Natural killer cell treated with Interleukin-12 subunit alpha and Interleukin-12 subunit beta and Interleukin-15 and Interleukin-18, amount 100 ng/mL, for 72 hours (primary cell): ENCODE measurements around the gene SLC43A1. TPM values are rescaled to one million over a fixed set of nuclear protein-coding genes. Genes with fewer than 3 reads are reported as not detected.

Experiments used
- ATAC-seq, 2 donors: fragments of 150-1000 bp; cut with Tn5 transposase in 1 of 2; sonication (Bioruptor Pico), chemical (Tn5 transposase) in 1 of 2; 2 replicates each; pipeline ENCODE4 v1.10.0; 2021
- DNase-seq: peaks from one replicate; pipeline ENCODE4 v3.0.0; 2022; ENCODE audit warnings: low spot score
- H3K27ac Mint-ChIP-seq, 2 donors: 1 replicate in 1 of 2; 2 replicates in 1 of 2; pipeline ENCODE4 v1.8.0; 2022; ENCODE audit warnings: mixed read lengths in 2 of 2, mild to moderate bottlenecking in 1 of 2, moderate library complexity in 1 of 2
- H3K27me3 Mint-ChIP-seq, 2 donors: 1 replicate in 1 of 2; 2 replicates in 1 of 2; pipeline ENCODE4 v1.8.0; 2022; ENCODE audit warnings: mixed read lengths in 2 of 2
- H3K36me3 Mint-ChIP-seq: one replicate; pipeline ENCODE4 v1.8.0; 2022; ENCODE audit warnings: mixed read lengths
- H3K4me1 Mint-ChIP-seq, 2 donors: 1 replicate in 1 of 2; 2 replicates in 1 of 2; pipeline ENCODE4 v1.8.0; 2022; ENCODE audit warnings: low read depth in 2 of 2, mixed read lengths in 2 of 2, mild to moderate bottlenecking in 1 of 2
- H3K4me3 Mint-ChIP-seq: one replicate; pipeline ENCODE4 v1.8.0; 2022; ENCODE audit warnings: mixed read lengths
- H3K9me3 Mint-ChIP-seq: 2 replicates; pipeline ENCODE4 v1.8.0; 2022; ENCODE audit warnings: mixed read lengths
- total RNA-seq, 2 donors: library from RNA; stranded (reverse); gene quantifications; one replicate each; pipeline ENCODE4 v1.2.3, GENCODE V29; 2022

SLC43A1 gene
- total RNA-seq, 2 donors from 2014 or later: 4.2 to 16.5 TPM

- peak; percentile 37 to 47 for ATAC-seq
- no peaks in the 10 kb centered on the region for H3K36me3 Mint-ChIP-seq
- H3K9me3 Mint-ChIP-seq: no peaks in the 10 kb centered on the region
- peak overlapping the region in 1 of 2 donors; percentile 9 for H3K27ac Mint-ChIP-seq
- peaks cover 13 to 20% of the 10 kb centered on the region in 2 donors for H3K4me1 Mint-ChIP-seq
- DNase-seq: no peak
- H3K4me3 Mint-ChIP-seq: peak overlapping the region; percentile 87
- H3K27me3 Mint-ChIP-seq: peaks cover 0 to 5% of the 10 kb centered on the region in 2 donors
These were observed 1.5 kb downstream of the SLC43A1 start for GRCh38 chr11:57513911-57514537.

GRCh38 chr11:57513452-57513795 lies 2.1 kb downstream of the SLC43A1 start:
- Mint-ChIP-seq H3K27me3 (no peaks in the 10 kb centered on the region), H3K4me1 (peaks cover 13 to 20% of the 10 kb centered on the region in 2 donors), H3K27ac (no peak overlapping the region), H3K4me3 (peak overlapping the region; percentile 56), H3K36me3 (no peaks in the 10 kb centered on the region), H3K9me3 (no peaks in the 10 kb centered on the region)
- DNase-seq (no peak), ATAC-seq (no peak)

GRCh38 chr11:57512646-57513451 lies 2.7 kb downstream of the SLC43A1 start:
- Mint-ChIP-seq H3K27ac (no peak overlapping the region), H3K4me3 (no peak overlapping the region), H3K9me3 (no peaks in the 10 kb centered on the region), H3K36me3 (no peaks in the 10 kb centered on the region), H3K27me3 (no peaks in the 10 kb centered on the region), H3K4me1 (peaks cover 13 to 20% of the 10 kb centered on the region in 2 donors)
- ATAC-seq: no peak
- DNase-seq: no peak

- DNase-seq: no peak
- peaks cover 13 to 20% of the 10 kb centered on the region in 2 donors for H3K4me1 Mint-ChIP-seq
- H3K9me3 Mint-ChIP-seq: no peaks in the 10 kb centered on the region
- H3K36me3 Mint-ChIP-seq: no peaks in the 10 kb centered on the region
- ATAC-seq: no peak
- H3K27me3 Mint-ChIP-seq: no peaks in the 10 kb centered on the region
- H3K27ac Mint-ChIP-seq: peak overlapping the region in 1 of 2 donors; percentile 69
- no peak overlapping the region for H3K4me3 Mint-ChIP-seq
These were observed 3.6 kb downstream of the SLC43A1 start for GRCh38 chr11:57511741-57512430.

GRCh38 chr11:57508341-57509170 lies 6.9 kb downstream of the SLC43A1 start:
- DNase-seq (no peak), ATAC-seq (no peak)
- Mint-ChIP-seq H3K9me3 (no peaks in the 10 kb centered on the region), H3K4me3 (no peak overlapping the region), H3K4me1 (peaks cover 7 to 10% of the 10 kb centered on the region in 2 donors), H3K27me3 (no peaks in the 10 kb centered on the region), H3K27ac (no peak overlapping the region), H3K36me3 (no peaks in the 10 kb centered on the region)

GRCh38 chr11:57506522-57506921 lies 9.0 kb downstream of the SLC43A1 start:
- Mint-ChIP-seq H3K4me3 (no peak overlapping the region), H3K9me3 (no peaks in the 10 kb centered on the region), H3K27me3 (no peaks in the 10 kb centered on the region), H3K4me1 (peaks cover 1 to 3% of the 10 kb centered on the region in 2 donors), H3K27ac (no peak overlapping the region), H3K36me3 (no peaks in the 10 kb centered on the region)
- DNase-seq (no peak), ATAC-seq (no peak)

- H3K9me3 Mint-ChIP-seq: no peaks in the 10 kb centered on the region
- no peaks in the 10 kb centered on the region for H3K36me3 Mint-ChIP-seq
- H3K27ac Mint-ChIP-seq: no peak overlapping the region
- no peak for ATAC-seq
- no peak overlapping the region for H3K4me3 Mint-ChIP-seq
- H3K4me1 Mint-ChIP-seq: peaks cover 6 to 10% of the 10 kb centered on the region in 2 donors
- H3K27me3 Mint-ChIP-seq: no peaks in the 10 kb centered on the region
- DNase-seq: no peak
These were observed 11.0 kb downstream of the SLC43A1 start for GRCh38 chr11:57504511-57504910.

- no peaks in the 10 kb centered on the region for H3K9me3 Mint-ChIP-seq
- no peaks in the 10 kb centered on the region for H3K36me3 Mint-ChIP-seq
- no peak overlapping the region for H3K27ac Mint-ChIP-seq
- DNase-seq: no peak
- peaks cover 6 to 7% of the 10 kb centered on the region in 2 donors for H3K4me1 Mint-ChIP-seq
- no peak overlapping the region for H3K4me3 Mint-ChIP-seq
- H3K27me3 Mint-ChIP-seq: no peaks in the 10 kb centered on the region
- ATAC-seq: no peak
These were observed 12.6 kb downstream of the SLC43A1 start for GRCh38 chr11:57502870-57503269.

- ATAC-seq: no peak
- Mint-ChIP-seq H3K27ac (no peak overlapping the region), H3K9me3 (no peaks in the 10 kb centered on the region), H3K27me3 (no peaks in the 10 kb centered on the region), H3K36me3 (no peaks in the 10 kb centered on the region), H3K4me1 (peaks cover 6 to 7% of the 10 kb centered on the region in 2 donors), H3K4me3 (no peak overlapping the region)
- DNase-seq: no peak
These were observed 13.1 kb downstream of the SLC43A1 start for GRCh38 chr11:57502376-57502775.

GRCh38 chr11:57501953-57502352 lies 13.5 kb downstream of the SLC43A1 start:
- no peak overlapping the region for H3K4me3 Mint-ChIP-seq
- H3K27ac Mint-ChIP-seq: no peak overlapping the region
- no peaks in the 10 kb centered on the region for H3K36me3 Mint-ChIP-seq
- no peaks in the 10 kb centered on the region for H3K27me3 Mint-ChIP-seq
- ATAC-seq (no peak), DNase-seq (no peak)
- H3K9me3 Mint-ChIP-seq: no peaks in the 10 kb centered on the region
- peaks cover 6 to 7% of the 10 kb centered on the region in 2 donors for H3K4me1 Mint-ChIP-seq

GRCh38 chr11:57500926-57501325 lies 14.6 kb downstream of the SLC43A1 start:
- Mint-ChIP-seq H3K4me1 (peaks cover 6 to 7% of the 10 kb centered on the region in 2 donors), H3K27me3 (no peaks in the 10 kb centered on the region), H3K9me3 (no peaks in the 10 kb centered on the region), H3K4me3 (no peak overlapping the region), H3K36me3 (no peaks in the 10 kb centered on the region), H3K27ac (peak overlapping the region in 1 of 2 donors; percentile 4)
- DNase-seq: no peak
- no peak for ATAC-seq

GRCh38 chr11:57500515-57500914 lies 15.0 kb downstream of the SLC43A1 start:
- Mint-ChIP-seq H3K36me3 (no peaks in the 10 kb centered on the region), H3K4me1 (peaks cover 6 to 7% of the 10 kb centered on the region in 2 donors), H3K27me3 (no peaks in the 10 kb centered on the region), H3K4me3 (no peak overlapping the region), H3K9me3 (no peaks in the 10 kb centered on the region), H3K27ac (peak overlapping the region in 1 of 2 donors; percentile 4)
- DNase-seq (no peak), ATAC-seq (no peak)

- Mint-ChIP-seq H3K27me3 (no peaks in the 10 kb centered on the region), H3K9me3 (no peaks in the 10 kb centered on the region), H3K4me1 (peaks cover 6 to 7% of the 10 kb centered on the region in 2 donors), H3K27ac (peak overlapping the region in 1 of 2 donors; percentile 4), H3K4me3 (no peak overlapping the region), H3K36me3 (no peaks in the 10 kb centered on the region)
- ATAC-seq (no peak), DNase-seq (no peak)
These were observed 15.5 kb downstream of the SLC43A1 start for GRCh38 chr11:57499983-57500461.
